HL-60/S4 treated with phorbol 12-myristate 13-acetate at 8.2 ng/mL for 4 days and 3 days (cell line): ENCODE results near the gene INTS1.

Experiments used
- in situ Hi-C: fragments of 300-500 bp; cut with MboI; formaldehyde crosslinking; loops from 2 replicates; pipeline ENCODE4 v1.15.0; 2022; ENCODE audit warnings: low sequenced_read_pairs

The INTS1 gene

DNA sequence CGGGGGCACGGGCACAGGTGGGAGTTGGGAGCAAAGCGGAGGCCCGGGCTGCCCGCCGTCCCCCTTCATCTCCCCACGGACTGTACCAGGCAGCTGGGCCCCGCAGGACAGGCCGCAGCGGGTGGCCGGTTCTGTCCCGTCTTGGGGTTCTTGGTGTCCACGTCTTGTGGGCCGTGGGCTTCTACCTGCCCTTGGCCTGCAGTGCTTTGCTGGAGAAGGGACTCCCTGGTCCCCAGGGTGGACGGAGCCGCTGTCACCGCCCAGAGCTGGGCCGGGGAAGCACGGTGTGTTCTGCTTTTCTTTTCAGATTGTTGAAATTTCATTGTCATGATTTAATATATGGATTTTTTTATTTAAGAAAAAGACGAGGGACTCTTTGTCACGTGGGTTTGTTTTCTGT lies 38.1 kb upstream of the INTS1 start:
- in situ Hi-C loops, result no loop called here

DNA sequence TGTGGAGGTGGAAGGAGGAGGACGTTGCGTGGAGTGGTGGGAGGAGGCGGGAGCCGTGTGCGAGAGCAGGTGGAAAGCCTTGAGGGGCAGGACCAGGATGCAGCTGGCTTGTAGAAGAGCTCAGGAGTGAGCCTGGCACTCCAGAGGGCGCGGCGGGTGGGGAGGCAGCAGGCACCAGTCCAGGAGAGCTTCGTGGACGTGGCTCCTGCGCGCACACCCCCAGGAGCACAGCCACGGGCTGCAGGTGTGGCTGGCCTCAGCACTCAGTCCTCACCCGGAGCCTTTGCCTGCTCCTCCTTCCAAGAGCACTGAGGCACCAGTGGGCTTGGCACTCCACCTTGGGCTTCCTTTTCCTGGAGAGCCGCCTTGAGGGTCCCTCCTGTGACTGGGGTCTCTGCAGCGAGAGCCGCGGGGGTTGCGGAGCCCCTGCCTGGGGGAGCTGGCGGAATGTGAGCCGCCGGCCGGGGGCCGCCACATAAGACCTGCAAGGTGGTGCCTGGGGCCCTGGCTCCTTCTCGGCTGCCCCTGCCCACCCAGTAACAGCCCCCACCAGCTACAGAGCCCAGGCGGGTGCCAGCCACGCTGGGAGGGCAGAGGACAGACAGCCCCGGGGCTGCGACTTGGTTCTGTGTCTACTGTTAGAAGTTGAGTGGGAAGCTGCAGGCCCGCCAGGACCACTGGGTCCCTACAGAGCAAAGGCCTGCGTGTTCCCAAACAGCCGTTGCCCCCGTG lies 37.4 kb upstream of the INTS1 start:
- in situ Hi-C loops, result no loop called here

DNA sequence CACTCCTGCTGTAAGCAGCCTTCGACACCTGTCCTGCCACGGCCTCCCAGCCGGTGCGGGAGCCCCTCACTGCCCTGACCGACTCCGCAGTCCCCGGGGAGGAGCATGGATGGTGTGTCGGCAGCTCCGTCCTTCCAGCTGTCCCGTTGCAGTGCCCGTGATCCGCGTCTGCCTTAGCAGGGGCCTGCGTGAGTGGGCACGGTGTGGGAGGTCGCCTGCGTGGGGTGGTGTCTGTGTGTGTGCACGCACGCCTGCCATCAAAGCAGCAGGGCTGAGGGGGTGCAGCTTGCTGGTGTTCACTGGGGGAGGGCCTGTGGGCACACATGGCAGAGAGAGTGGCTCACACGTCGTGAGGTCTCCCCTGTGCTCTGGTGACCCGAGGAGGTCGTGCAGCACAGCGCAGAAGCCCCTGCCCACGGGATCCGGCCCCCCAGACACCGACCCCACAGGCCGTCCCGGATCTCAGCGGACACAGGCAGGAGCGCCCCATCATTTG lies 36.6 kb upstream of the INTS1 start:
- in situ Hi-C loops, result no loop called here

DNA sequence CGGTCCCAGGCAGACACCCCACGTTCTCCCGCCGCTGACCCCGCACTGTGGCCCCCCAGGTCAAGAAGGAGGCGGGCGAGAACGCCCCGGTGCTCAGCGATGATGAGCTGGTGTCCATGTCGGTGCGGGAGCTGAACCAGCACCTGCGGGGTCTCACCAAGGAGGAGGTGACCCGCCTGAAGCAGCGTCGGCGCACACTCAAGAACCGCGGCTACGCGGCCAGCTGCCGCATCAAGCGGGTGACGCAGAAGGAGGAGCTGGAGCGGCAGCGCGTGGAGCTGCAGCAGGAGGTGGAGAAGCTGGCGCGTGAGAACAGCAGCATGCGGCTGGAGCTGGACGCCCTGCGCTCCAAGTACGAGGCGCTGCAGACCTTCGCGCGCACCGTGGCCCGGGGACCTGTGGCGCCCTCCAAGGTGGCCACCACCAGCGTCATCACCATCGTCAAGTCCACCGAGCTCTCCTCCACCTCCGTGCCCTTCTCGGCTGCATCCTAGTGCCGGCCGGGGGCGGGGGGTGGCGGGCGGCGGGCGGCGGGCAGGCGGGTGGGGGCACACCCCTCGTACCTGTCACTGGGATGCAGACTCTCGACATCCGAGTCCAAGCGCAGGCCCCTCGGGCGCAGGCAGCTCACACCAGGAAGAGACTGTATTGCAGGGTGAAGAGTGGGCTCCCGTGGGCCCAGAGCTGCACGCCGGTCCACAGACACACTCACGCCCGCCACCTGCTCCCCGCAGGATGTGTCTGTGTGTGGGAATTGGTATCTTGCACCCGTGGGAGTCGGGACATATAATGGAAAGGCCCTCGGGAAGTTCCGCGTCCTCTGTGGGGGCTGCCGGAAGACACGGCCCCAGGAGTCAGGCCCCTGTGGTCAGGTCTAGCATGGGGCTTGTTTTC lies 35.9 kb upstream of the INTS1 start:
- in situ Hi-C loops, result no loop called here

DNA sequence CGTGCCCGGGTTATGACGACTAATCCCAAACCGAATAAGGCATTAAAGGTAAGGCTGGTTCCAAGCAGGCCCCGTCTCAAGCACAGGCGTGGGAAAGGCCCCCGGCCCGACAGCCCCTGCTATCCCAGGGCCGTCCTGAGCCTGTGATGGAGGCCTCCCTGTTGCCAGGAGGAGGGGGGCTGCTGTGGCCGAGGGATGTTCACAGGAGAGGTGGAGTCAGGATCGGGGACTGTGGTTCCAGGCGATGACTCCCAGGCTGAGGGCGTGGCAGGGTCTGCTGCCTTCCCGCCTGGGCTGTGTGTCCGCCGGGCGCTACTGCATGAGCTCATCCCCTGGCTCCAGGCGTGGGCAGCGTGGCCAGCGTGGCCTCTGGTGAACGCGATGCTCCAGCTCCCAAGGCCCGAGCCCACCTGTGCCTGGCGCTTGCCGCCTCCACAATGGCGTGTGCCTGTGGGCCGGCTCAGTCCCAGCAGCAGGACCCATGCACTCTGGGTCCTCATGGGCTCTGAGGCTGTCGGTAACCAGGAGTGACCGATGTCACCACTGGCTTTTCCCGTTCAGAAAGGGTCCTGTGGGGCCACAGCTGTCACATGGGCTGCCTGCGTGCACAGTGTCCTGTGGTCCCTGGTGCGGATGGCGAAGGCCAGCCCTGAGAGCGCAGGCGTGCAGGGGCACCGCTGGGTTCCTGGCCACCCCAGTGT lies 35.1 kb upstream of the INTS1 start:
- in situ Hi-C loops, result no loop called here

DNA sequence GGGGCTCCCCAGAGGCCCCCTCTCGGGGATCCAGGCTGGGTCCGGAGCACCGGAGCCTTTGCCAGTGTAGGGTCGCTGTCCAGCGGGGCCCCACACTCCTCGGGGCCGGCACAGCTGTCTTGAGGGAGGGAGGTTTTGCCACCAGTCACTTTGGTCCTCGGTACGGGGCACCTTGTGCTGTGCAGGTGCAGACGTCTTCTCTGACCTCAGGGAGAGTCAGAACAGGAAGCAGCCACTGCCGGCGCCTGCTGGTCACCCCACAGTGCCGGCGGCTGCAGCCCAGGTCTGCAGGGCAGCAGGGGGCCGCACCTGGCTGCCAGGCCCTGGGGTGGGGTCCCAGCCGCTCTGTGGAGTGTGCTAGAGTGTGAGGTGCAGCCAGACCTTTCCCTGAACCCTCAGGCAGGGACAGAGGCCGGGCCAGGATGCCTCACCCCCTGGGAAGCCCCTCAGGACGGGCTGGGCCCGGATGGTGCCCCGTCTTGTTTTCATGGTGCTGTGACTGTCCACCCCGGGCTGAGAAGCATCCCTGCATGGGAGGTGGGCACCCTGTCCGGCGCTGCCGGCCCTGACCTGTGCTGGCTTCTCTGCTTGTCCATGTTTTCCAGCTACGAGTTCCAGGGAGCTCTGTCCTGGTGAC lies 34.5 kb upstream of the INTS1 start:
- in situ Hi-C loops, result no loop called here

DNA sequence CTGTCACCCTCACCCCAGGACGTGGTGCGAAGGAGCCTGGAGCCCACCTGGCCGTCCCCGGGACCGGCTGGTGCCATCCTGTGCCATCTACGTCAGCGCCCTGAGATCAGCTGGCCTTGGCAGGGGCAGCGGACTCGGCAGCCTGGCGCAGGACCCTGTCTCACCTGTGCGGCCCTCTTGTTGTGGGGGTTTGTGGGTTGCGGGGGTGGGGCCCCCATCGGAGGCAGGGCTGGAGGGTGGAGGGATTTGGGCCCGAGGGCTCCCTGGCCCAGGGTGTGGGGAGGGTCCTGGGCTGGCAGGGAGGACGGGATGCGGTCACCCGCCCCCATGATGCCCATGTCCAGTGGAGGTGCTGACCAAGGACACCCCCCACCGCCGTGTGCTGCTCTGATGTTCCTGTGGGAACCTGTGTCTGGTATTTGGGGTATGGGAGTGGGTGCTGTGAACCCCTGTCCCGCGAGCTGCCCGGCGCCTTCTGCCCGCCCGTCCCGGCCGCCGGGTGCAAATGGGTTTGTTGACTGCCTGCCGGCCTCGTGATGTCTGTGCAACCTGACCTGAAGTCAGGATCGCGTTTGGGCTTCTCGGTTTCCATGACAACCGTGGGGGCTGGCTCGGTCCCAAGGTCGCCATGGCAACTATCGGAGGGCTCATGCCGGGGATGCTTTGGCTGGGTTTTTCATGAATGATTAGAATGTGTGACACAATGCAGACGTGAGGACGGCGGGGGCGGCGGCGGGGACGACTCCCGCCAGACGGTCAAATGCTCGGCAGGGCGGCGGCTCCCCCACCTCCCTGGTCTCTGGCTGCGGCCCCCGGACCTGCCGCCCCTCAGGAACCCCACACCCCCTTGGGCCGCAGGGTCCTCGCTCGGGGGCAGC lies 33.6 kb upstream of the INTS1 start:
- in situ Hi-C loops, result no loop called here

DNA sequence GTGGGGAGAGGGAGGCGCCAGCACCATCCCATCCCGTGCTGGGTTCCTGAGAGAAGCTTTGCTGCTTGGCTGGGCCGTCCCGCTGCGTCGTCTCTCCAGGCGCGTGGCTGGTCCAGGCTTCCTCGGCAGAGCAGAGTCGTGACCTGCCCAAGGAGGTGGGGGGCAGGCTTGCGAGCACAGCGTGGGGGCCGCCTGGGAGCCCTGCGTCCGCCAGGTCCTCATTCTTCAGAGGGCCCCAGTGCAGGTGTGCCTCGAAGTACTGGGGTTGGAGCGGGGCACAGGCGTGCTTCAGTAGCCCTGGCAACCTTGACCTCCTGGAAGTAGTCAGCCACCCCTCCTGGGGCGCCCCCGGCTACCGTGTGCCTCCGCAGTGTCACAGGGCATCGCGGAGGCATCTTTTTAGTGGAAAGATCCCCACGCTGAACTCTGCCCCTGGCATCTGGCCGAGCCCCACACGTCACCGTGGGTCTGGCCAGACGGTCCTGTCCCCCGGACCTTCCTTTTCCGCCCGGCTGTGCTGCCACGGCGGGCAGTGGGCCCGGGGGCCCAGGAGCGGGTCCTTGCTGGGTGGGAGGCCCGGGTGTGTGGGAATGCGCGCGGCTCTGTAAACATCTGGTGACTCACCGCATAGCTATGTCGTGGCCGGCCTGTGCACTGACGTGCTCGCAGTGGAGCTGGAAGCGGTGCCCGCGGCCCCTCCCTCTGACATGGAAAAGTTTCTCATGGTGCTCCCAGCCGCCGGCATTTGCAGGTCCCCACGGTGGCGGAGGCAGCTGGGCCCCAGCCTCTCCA lies 32.8 kb upstream of the INTS1 start:
- in situ Hi-C loops, result no loop called here

DNA sequence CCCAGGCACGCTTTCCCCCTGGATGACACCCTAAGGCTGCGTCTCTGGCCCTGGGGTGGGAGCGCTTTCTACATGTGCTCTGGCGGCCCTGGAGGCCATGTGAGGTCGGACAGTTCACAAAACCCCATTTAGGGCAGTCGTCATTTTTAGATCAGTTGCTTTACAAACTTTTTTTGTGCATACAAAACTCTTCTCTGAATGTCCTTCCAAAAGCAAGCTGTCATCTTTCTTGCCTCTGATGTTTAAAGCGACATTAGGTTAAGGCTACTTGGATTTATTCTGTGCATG lies 32.2 kb upstream of the INTS1 start:
- in situ Hi-C loops, result no loop called here

DNA sequence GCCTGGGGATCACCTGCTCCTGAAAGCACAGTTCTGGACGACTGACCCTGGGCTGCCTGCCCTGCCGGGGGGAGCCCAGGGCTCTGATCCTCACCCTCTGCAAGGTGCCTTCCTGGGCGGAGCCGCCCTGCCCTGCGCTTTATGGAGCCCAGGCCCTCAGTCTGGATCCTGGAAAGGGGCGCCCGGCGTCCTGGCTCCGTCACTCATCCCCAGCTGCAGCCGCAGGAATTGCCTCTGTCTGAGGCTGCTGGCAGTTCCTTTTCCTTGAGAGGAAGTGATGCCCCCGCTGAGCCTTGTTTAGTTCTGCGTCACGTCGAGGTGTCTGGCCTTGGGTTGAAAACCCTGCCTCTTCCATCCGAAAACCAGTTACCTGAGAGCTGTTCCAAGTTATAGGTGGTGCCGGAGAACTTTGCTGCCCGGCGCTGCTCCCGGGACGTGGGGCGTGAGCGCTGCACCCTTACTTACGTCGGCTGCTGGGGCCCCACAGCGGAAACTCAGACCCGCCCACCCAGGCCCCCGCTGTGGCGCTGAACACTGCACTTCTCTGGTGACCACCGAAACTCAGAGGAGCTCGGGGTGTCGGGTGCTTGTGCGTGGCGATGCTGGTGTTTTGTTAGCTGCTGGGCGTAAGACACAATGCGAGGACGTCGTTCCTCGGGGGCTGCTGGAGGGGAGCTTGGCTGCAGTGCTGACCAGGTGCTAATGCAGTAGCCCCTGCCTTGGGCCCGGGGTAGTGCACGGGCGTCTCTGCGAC lies 31.7 kb upstream of the INTS1 start:
- in situ Hi-C loops, result no loop called here

DNA sequence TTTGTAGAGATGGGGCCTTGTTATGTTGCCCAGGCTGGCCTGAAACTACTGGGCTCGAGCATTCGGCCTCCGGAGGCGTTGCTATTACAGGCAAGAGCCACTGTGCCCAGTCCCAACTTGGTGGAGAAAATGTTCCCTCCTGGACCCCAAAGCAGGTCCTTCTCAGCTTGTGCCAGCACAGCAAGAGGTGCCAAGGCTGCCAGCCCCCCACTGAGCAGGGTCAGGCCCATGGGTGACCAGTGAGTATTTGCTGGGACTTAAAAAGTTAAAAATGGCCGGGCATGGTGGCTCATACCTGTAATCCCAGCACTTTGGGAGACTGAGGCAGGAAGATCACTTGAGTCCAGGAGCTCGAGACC lies 30.9 kb upstream of the INTS1 start:
- in situ Hi-C loops, result no loop called here

DNA sequence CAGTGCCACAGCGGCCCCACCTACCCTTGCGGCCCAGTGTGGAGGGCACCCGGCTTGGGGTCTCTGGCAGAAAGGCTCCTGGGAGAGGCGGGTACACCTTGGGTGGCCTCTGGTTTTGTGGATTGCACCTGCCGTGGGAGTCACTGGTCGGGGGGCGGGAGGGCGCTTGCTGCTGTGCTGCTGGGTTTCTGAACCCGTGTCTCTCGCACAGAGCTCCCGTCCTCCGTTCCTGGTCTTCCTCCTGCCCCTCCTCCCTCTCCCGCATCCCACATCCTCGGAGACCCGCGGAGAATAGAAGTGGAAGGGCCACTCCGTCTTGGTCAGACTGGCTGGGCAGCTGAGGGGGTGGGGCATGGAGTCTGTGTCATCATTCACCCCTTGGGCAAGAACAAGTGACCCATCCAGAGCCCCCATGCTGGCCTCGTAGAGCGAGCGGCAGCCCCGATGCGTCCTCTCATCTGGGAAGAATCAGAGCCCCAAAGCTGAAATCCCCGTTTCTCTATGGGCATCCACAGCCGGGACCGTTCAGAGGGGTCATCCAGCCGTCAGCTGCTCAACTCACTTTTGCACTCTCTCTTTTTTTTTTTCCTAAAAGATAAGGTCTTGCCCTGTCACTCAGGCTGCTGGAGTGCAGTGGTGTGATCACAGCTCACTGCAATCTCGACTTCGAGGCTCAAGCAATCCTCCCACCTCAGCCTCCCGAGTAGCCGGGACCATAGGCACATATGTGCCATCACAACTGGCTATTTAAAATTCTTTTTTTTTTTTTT lies 30.3 kb upstream of the INTS1 start:
- in situ Hi-C loops, result loop anchor here (5.0 kb wide), 1 partner anchor 33 kb away; no protein-coding TSS in a partner anchor

DNA sequence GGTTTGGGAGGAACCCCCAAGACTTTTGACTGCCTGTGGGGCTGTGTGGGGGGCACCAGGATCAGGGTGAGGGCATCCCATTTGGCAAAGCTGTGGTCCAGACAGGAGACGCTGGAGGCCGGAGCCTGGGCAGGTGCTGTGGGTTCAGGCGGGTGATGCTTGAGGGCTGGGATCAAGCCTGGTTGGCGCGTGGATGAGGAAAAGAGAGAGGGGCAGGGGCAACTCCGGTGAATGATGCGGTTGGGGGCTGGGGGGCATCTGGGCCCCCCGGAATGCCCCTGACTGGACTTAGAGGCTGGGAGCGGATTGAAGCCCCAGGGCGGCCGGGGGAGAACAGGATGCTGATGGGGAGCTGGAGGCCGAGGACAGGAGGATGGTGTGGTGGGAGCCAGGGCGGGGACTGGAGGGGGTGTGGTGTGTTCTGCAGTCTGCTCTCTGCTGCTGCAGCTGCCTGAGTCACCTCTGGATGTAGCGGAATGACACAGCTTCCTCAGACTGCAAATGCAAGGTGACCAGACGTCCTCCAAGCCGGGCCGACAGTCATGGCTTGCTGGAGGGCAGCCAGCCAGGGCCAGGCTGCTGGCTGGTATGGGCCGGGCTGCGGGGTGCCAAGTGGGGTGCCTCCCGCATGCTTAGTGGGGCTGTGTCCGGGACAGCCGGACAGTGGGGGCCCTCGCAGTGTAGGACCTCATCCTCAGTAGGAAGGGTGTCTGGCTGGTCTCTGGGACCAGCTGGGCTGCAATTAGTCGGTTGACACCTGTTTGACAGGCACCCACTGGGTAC lies 29.5 kb upstream of the INTS1 start:
- in situ Hi-C loops, result loop anchor here (5.0 kb wide), 1 partner anchor 34 kb away; no protein-coding TSS in a partner anchor

DNA sequence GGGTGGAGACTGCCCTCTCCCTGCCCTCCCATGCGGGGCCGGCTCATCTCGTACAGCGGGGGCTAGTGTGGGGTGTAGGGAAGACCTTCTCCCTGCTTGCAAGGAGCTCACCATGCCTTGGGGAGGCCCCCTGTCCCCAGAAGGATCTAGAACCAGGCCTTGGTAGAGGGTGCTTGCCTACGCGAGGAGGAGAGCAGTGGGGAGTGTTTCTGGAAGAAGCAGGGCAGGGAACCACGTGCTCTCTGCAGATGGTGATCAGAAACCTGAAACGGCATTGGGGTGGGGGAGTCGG lies 29.0 kb upstream of the INTS1 start:
- in situ Hi-C loops, result loop anchor here (5.0 kb wide), 1 partner anchor 34 kb away; no protein-coding TSS in a partner anchor

DNA sequence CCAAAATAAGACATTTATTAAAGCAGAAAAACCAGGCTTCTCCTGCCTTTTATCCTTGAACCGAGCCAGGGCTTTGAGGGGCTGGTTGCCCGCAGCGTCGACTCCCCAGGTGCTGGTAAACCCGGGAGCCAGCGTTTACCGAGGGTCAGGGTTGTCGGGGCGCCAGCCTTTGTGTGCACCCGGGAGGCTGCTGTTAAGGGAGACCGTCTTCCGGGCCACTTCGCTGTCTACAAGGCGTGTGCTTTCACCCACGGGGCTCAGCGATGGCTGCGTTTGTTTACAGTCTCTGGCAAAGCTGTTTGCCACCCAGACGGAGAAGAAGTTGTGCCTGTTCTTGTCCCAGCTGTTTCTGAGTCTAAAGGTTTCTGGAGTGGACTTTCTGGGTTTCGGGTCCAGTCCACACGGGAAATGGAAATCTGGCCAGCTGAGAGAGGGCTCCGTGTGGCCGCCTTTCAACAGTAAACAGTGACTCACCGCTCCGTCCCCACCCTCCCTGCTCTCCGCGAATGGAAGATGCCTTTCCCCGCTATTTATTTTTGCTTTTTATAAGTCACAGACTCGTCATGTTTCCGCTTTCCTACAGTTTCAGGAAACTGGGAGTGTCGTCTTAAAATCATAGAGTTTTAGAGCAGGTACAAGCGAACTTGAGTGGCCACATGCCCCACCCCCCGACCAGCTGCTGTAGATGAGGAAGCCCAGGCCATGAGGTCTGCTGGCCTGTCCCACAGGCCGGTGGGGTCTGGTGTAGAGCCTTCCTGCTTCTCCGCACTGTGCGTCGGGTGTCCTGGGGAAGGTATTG lies 28.5 kb upstream of the INTS1 start:
- in situ Hi-C loops, result loop anchor here (5.0 kb wide), 1 partner anchor 35 kb away; no protein-coding TSS in a partner anchor

DNA sequence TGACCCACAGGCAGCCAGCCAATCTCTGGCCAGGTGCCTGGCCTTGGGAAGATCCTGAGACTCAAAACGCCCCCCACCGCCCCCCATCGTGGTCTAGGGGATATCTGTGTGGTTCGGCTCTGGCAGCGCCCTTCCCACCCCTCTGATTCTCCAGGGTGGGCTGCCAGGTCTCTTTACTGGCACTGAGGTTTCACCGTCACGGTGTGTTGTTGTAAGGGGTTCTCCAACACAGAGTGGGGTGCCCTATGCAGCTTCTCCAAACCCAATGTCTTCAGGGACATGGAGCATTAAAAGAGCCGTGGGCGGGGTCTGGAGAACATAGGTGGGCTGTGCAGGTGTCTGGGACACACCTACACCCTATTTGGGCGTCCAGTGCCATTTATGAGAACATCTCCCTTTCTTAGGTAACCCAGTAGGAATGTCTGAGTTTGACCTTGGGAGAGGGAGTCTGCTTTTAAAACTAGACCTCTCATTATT lies 27.8 kb upstream of the INTS1 start:
- in situ Hi-C loops, result loop anchor here (5.0 kb wide), 1 partner anchor 35 kb away; no protein-coding TSS in a partner anchor
